KMS-11 (cell line): ENCODE results near the gene NAGS.

ENCODE experiments used
- H2AFZ ChIP-seq: fragments of 200-600 bp; sonication (generic); 2 replicates; pipeline ENCODE4 v1.6.1; 2016; ENCODE audit warnings: antibody characterized with exemption, mixed run types, low read depth
- H3K27ac ChIP-seq: fragments of 200-600 bp; sonication (generic); 2 replicates; pipeline ENCODE4 v1.6.1; 2016; ENCODE audit warnings: mild to moderate bottlenecking, mixed run types
- H3K27me3 ChIP-seq: fragments of 200-600 bp; sonication (generic); 2 replicates; pipeline ENCODE4 v1.6.1; 2017; ENCODE audit warnings: mild to moderate bottlenecking, low read depth, mixed run types, moderate library complexity; ENCODE audit not compliant: insufficient read depth
- H3K36me3 ChIP-seq: fragments of 200-600 bp; sonication (generic); 2 replicates; pipeline ENCODE4 v1.6.1; 2017; ENCODE audit warnings: mild to moderate bottlenecking, mixed run types; ENCODE audit not compliant: insufficient read depth
- H3K4me1 ChIP-seq: fragments of 200-600 bp; sonication (generic); 2 replicates; pipeline ENCODE4 v1.6.1; 2016; ENCODE audit warnings: mild to moderate bottlenecking, low read depth, mixed run types; ENCODE audit not compliant: poor library complexity, severe bottlenecking
- H3K4me2 ChIP-seq: fragments of 200-600 bp; sonication (generic); 2 replicates; pipeline ENCODE4 v1.7.0; 2016; ENCODE audit warnings: mild to moderate bottlenecking, mixed run types
- H3K4me3 ChIP-seq: fragments of 200-600 bp; sonication (generic); IDR thresholded peaks from 2 replicates; pipeline ENCODE4 v1.6.1; 2017; ENCODE audit warnings: low read depth, low read length, mixed read lengths; ENCODE audit not compliant: insufficient read depth
- H3K79me2 ChIP-seq: fragments of 200-600 bp; sonication (generic); 2 replicates; pipeline ENCODE4 v1.6.1; 2016; ENCODE audit warnings: low read depth, mixed run types; ENCODE audit not compliant: insufficient read depth
- H3K9ac ChIP-seq: fragments of 200-600 bp; sonication (generic); 2 replicates; pipeline ENCODE4 v1.6.1; 2016; ENCODE audit warnings: mild to moderate bottlenecking, mixed run types
- H4K20me1 ChIP-seq: fragments of 200-600 bp; sonication (generic); 2 replicates; pipeline ENCODE4 v1.6.1; 2016; ENCODE audit warnings: mild to moderate bottlenecking, mixed run types; ENCODE audit not compliant: insufficient read depth
- CTCF ChIP-seq: fragments of 200-600 bp; sonication (generic); conservative IDR thresholded peaks from 2 replicates; pipeline ENCODE4 v1.6.1; 2017; ENCODE audit warnings: low read depth, mild to moderate bottlenecking, antibody characterized with exemption, low read length, moderate library complexity, mixed read lengths

The NAGS gene

GRCh38 chr17:43998552-43998951 is 5.9 kb upstream of the NAGS start:
- peaks cover under 1% of the 10 kb centered on the region; the same call in 1 of the 2 replicates for H3K27me3 ChIP-seq

GRCh38 chr17:43999024-43999423 is 5.4 kb upstream of the NAGS start:
- no peaks in the 10 kb centered on the region for H4K20me1 ChIP-seq
- no peak for TF ChIP-seq CTCF
- H3K4me3 ChIP-seq = no peak overlapping the region
- no peak overlapping the region for H3K4me2 ChIP-seq
- H3K9ac ChIP-seq = no peak overlapping the region
- H3K27me3 ChIP-seq = peaks cover 5% of the 10 kb centered on the region; the same call in 1 of the 2 replicates
- H3K79me2 ChIP-seq = no peaks in the 10 kb centered on the region
- H3K4me1 ChIP-seq = peaks cover 7% of the 10 kb centered on the region
- no peak overlapping the region for H2AFZ ChIP-seq
- no peaks in the 10 kb centered on the region for H3K36me3 ChIP-seq
- no peak overlapping the region for H3K27ac ChIP-seq

More at GRCh38 chr17:43998552-43998951, 5.9 kb upstream of the NAGS start:
- H3K79me2 ChIP-seq = no peaks in the 10 kb centered on the region
- no peak overlapping the region for H3K9ac ChIP-seq
- H2AFZ ChIP-seq = no peak overlapping the region
- no peak overlapping the region for H3K27ac ChIP-seq
- H3K4me2 ChIP-seq = no peak overlapping the region
- H4K20me1 ChIP-seq = no peaks in the 10 kb centered on the region
- no peaks in the 10 kb centered on the region for H3K36me3 ChIP-seq
- peaks cover 9% of the 10 kb centered on the region for H3K4me1 ChIP-seq
- H3K4me3 ChIP-seq = no peak overlapping the region
- no peak for TF ChIP-seq CTCF

GRCh38 chr17:44000141-44000860 is 4.1 kb upstream of the NAGS start:
- TF ChIP-seq CTCF = no peak
- Histone ChIP-seq H3K9ac (no peak overlapping the region), H3K27ac (no peak overlapping the region), H3K27me3 (peaks cover 5% of the 10 kb centered on the region; the same call in 1 of the 2 replicates), H3K79me2 (no peaks in the 10 kb centered on the region), H3K36me3 (no peaks in the 10 kb centered on the region), H4K20me1 (no peaks in the 10 kb centered on the region), H3K4me3 (no peak overlapping the region), H2AFZ (no peak overlapping the region), H3K4me1 (no peaks in the 10 kb centered on the region), H3K4me2 (no peak overlapping the region)

GRCh38 chr17:44000871-44001460 is 3.5 kb upstream of the NAGS start:
- Histone ChIP-seq H3K79me2 (no peaks in the 10 kb centered on the region), H3K36me3 (no peaks in the 10 kb centered on the region), H3K4me1 (peaks cover 1% of the 10 kb centered on the region), H3K9ac (no peak overlapping the region), H3K4me3 (no peak overlapping the region), H4K20me1 (no peaks in the 10 kb centered on the region), H3K27ac (no peak overlapping the region), H2AFZ (no peak overlapping the region), H3K4me2 (no peak overlapping the region), H3K27me3 (peaks cover 6% of the 10 kb centered on the region)
- no peak for TF ChIP-seq CTCF
